ENCODE data around the gene SEZ6L2.
"Not testable (repeated sequence)": the region's sequence is repeated elsewhere in the genome, so short reads cannot be mapped to it uniquely, and the experiment has no call there.

The SEZ6L2 gene

GRCh38 chr16:29836623-29837022, 62.7 kb downstream of the SEZ6L2 start:
- H4K5ac ChIP-seq (ENCODE audit: low read length), result no peak overlapping the region
- no peak overlapping the region for H3K18ac ChIP-seq (ENCODE audit: low read length)
- H2BK5ac ChIP-seq (ENCODE audit: low read length), result no peak overlapping the region
- no peak overlapping the region for H3K27ac ChIP-seq (ENCODE audit: low read depth, low read length)
- H2BK120ac ChIP-seq (ENCODE audit: low read depth, low read length), result no peak overlapping the region
- H3K4me3 ChIP-seq (ENCODE audit: low read length), result no peak overlapping the region
- H3K4me2 ChIP-seq (ENCODE audit: low read length), result no peak overlapping the region
- H3K56ac ChIP-seq (ENCODE audit: low read length), result peak overlapping the region; percentile 34
- H2AK5ac ChIP-seq (ENCODE audit: low read length), result no peak overlapping the region
- H3K27me3 ChIP-seq (ENCODE audit: insufficient read depth, low read length, poor library complexity), result no peaks in the 10 kb centered on the region
- no peak overlapping the region for H4K8ac ChIP-seq (ENCODE audit: low read depth, low read length)
- no peak overlapping the region for H3K9ac ChIP-seq (ENCODE audit: low read length)
- no peak overlapping the region for H2BK15ac ChIP-seq (replicated peaks; ENCODE audit: low read depth)
- H3K4ac ChIP-seq (ENCODE audit: low read depth, low read length), result no peak overlapping the region
- no peaks in the 10 kb centered on the region for H3K4me1 ChIP-seq (ENCODE audit: control insufficient read depth, low read depth, low read length)
- H3K36me3 ChIP-seq (ENCODE audit: control insufficient read depth, insufficient read depth, low read length), result no peaks in the 10 kb centered on the region
- no peak for DNase-seq
- WGBS (ENCODE audit: extremely low coverage, insufficient coverage, low lambda C conversion rate), result no CpG with 5 or more reads among the region's 15 CpGs
- no peak overlapping the region for H3K23ac ChIP-seq (ENCODE audit: low read length)
- H3K79me1 ChIP-seq (ENCODE audit: low read length), result no peaks in the 10 kb centered on the region
- H3K79me2 ChIP-seq (ENCODE audit: control insufficient read depth, insufficient read depth, low read length), result no peaks in the 10 kb centered on the region

- no peak overlapping the region for H4K5ac ChIP-seq (ENCODE audit: low read length)
- no peak overlapping the region for H2BK5ac ChIP-seq (ENCODE audit: low read length)
- no peak for DNase-seq
- H3K79me1 ChIP-seq (ENCODE audit: low read length), result no peaks in the 10 kb centered on the region
- no peak overlapping the region for H3K18ac ChIP-seq (ENCODE audit: low read length)
- H2BK15ac ChIP-seq (replicated peaks; ENCODE audit: low read depth), result no peak overlapping the region
- H3K27me3 ChIP-seq (ENCODE audit: insufficient read depth, low read length, poor library complexity), result no peaks in the 10 kb centered on the region
- WGBS (ENCODE audit: extremely low coverage, insufficient coverage, low lambda C conversion rate), result no CpG with 5 or more reads among the region's 7 CpGs
- no peak overlapping the region for H3K9ac ChIP-seq (ENCODE audit: low read length)
- no peak overlapping the region for H3K4me2 ChIP-seq (ENCODE audit: low read length)
- no peak overlapping the region for H4K8ac ChIP-seq (ENCODE audit: low read depth, low read length)
- H3K23ac ChIP-seq (ENCODE audit: low read length), result no peak overlapping the region
- no peak overlapping the region for H3K27ac ChIP-seq (ENCODE audit: low read depth, low read length)
- no peak overlapping the region for H2BK120ac ChIP-seq (ENCODE audit: low read depth, low read length)
- H3K79me2 ChIP-seq (ENCODE audit: control insufficient read depth, insufficient read depth, low read length), result no peaks in the 10 kb centered on the region
- H3K56ac ChIP-seq (ENCODE audit: low read length), result no peak overlapping the region
- H3K4me3 ChIP-seq (ENCODE audit: low read length), result no peak overlapping the region
- H3K36me3 ChIP-seq (ENCODE audit: control insufficient read depth, insufficient read depth, low read length), result no peaks in the 10 kb centered on the region
- H3K4ac ChIP-seq (ENCODE audit: low read depth, low read length), result no peak overlapping the region
- no peak overlapping the region for H2AK5ac ChIP-seq (ENCODE audit: low read length)
- H3K4me1 ChIP-seq (ENCODE audit: control insufficient read depth, low read depth, low read length), result no peaks in the 10 kb centered on the region
Observed at GRCh38 chr16:29835926-29836325, 63.4 kb downstream of the SEZ6L2 start.

- H3K4me1 ChIP-seq (ENCODE audit: control insufficient read depth, low read depth, low read length), result no peaks in the 10 kb centered on the region
- H3K56ac ChIP-seq (ENCODE audit: low read length), result no peak overlapping the region
- H3K27ac ChIP-seq (ENCODE audit: low read depth, low read length), result no peak overlapping the region
- no peak for DNase-seq
- no peak overlapping the region for H2BK120ac ChIP-seq (ENCODE audit: low read depth, low read length)
- no peak overlapping the region for H4K8ac ChIP-seq (ENCODE audit: low read depth, low read length)
- H3K79me2 ChIP-seq (ENCODE audit: control insufficient read depth, insufficient read depth, low read length), result no peaks in the 10 kb centered on the region
- no CpG with 5 or more reads among the region's 5 CpGs for WGBS (ENCODE audit: extremely low coverage, insufficient coverage, low lambda C conversion rate)
- H3K9ac ChIP-seq (ENCODE audit: low read length), result no peak overlapping the region
- no peak overlapping the region for H4K5ac ChIP-seq (ENCODE audit: low read length)
- no peak overlapping the region for H3K4ac ChIP-seq (ENCODE audit: low read depth, low read length)
- H3K79me1 ChIP-seq (ENCODE audit: low read length), result no peaks in the 10 kb centered on the region
- H2BK15ac ChIP-seq (replicated peaks; ENCODE audit: low read depth), result no peak overlapping the region
- no peaks in the 10 kb centered on the region for H3K36me3 ChIP-seq (ENCODE audit: control insufficient read depth, insufficient read depth, low read length)
- no peak overlapping the region for H3K18ac ChIP-seq (ENCODE audit: low read length)
- no peaks in the 10 kb centered on the region for H3K27me3 ChIP-seq (ENCODE audit: insufficient read depth, low read length, poor library complexity)
- no peak overlapping the region for H3K4me2 ChIP-seq (ENCODE audit: low read length)
- H3K4me3 ChIP-seq (ENCODE audit: low read length), result no peak overlapping the region
- no peak overlapping the region for H2BK5ac ChIP-seq (ENCODE audit: low read length)
- no peak overlapping the region for H2AK5ac ChIP-seq (ENCODE audit: low read length)
- H3K23ac ChIP-seq (ENCODE audit: low read length), result no peak overlapping the region
Observed at GRCh38 chr16:29834079-29834478, 65.3 kb downstream of the SEZ6L2 start.

- H3K79me1 ChIP-seq (ENCODE audit: low read length); H2BK5ac ChIP-seq (ENCODE audit: low read length); H3K4ac ChIP-seq (ENCODE audit: low read depth, low read length); H3K56ac ChIP-seq (ENCODE audit: low read length); H3K4me1 ChIP-seq (ENCODE audit: control insufficient read depth, low read depth, low read length); H3K36me3 ChIP-seq (ENCODE audit: control insufficient read depth, insufficient read depth, low read length); H2BK15ac ChIP-seq (replicated peaks; ENCODE audit: low read depth); H3K4me2 ChIP-seq (ENCODE audit: low read length); DNase-seq; H3K23ac ChIP-seq (ENCODE audit: low read length); H2AK5ac ChIP-seq (ENCODE audit: low read length); H3K27me3 ChIP-seq (ENCODE audit: insufficient read depth, low read length, poor library complexity); H2BK120ac ChIP-seq (ENCODE audit: low read depth, low read length); H4K8ac ChIP-seq (ENCODE audit: low read depth, low read length); H3K79me2 ChIP-seq (ENCODE audit: control insufficient read depth, insufficient read depth, low read length); H3K4me3 ChIP-seq (ENCODE audit: low read length); H4K5ac ChIP-seq (ENCODE audit: low read length); H3K18ac ChIP-seq (ENCODE audit: low read length); H3K9ac ChIP-seq (ENCODE audit: low read length); H3K27ac ChIP-seq (ENCODE audit: low read depth, low read length): not testable (repeated sequence)
- no CpG with 5 or more reads among the region's 4 CpGs for WGBS (ENCODE audit: extremely low coverage, insufficient coverage, low lambda C conversion rate)
Observed at GRCh38 chr16:29833219-29833618, 66.1 kb downstream of the SEZ6L2 start.

- Histone ChIP-seq H3K23ac (ENCODE audit: low read length) (no peak overlapping the region), H3K4me3 (ENCODE audit: low read length) (no peak overlapping the region)
- no CpG with 5 or more reads among the region's 2 CpGs for WGBS (ENCODE audit: extremely low coverage, insufficient coverage, low lambda C conversion rate)
Observed at GRCh38 chr16:29831490-29831889, 67.9 kb downstream of the SEZ6L2 start.

GRCh38 chr16:29830774-29831173, 68.6 kb downstream of the SEZ6L2 start:
- Histone ChIP-seq H3K36me3 (ENCODE audit: control insufficient read depth, insufficient read depth, low read length) (no peaks in the 10 kb centered on the region), H3K27ac (ENCODE audit: low read depth, low read length) (no peak overlapping the region), H3K4me2 (ENCODE audit: low read length) (no peak overlapping the region), H2AK5ac (ENCODE audit: low read length) (no peak overlapping the region), H3K4ac (ENCODE audit: low read depth, low read length) (no peak overlapping the region), H4K8ac (ENCODE audit: low read depth, low read length) (no peak overlapping the region), H3K79me2 (ENCODE audit: control insufficient read depth, insufficient read depth, low read length) (no peaks in the 10 kb centered on the region), H2BK120ac (ENCODE audit: low read depth, low read length) (no peak overlapping the region), H3K27me3 (ENCODE audit: insufficient read depth, low read length, poor library complexity) (no peaks in the 10 kb centered on the region), H3K18ac (ENCODE audit: low read length) (no peak overlapping the region), H3K4me3 (ENCODE audit: low read length) (no peak overlapping the region), H3K56ac (ENCODE audit: low read length) (no peak overlapping the region), H3K23ac (ENCODE audit: low read length) (no peak overlapping the region), H2BK15ac (replicated peaks; ENCODE audit: low read depth) (no peak overlapping the region), H3K79me1 (ENCODE audit: low read length) (no peaks in the 10 kb centered on the region), H4K5ac (ENCODE audit: low read length) (no peak overlapping the region), H2BK5ac (ENCODE audit: low read length) (no peak overlapping the region), H3K4me1 (ENCODE audit: control insufficient read depth, low read depth, low read length) (no peaks in the 10 kb centered on the region), H3K9ac (ENCODE audit: low read length) (no peak overlapping the region)
- DNase-seq, result no peak
- WGBS (ENCODE audit: extremely low coverage, insufficient coverage, low lambda C conversion rate), result no CpG with 5 or more reads among the region's 11 CpGs

More at GRCh38 chr16:29831490-29831889, 67.9 kb downstream of the SEZ6L2 start:
- no peak overlapping the region for H3K56ac ChIP-seq (ENCODE audit: low read length)
- H3K27ac ChIP-seq (ENCODE audit: low read depth, low read length), result no peak overlapping the region
- H3K79me2 ChIP-seq (ENCODE audit: control insufficient read depth, insufficient read depth, low read length), result no peaks in the 10 kb centered on the region
- H3K36me3 ChIP-seq (ENCODE audit: control insufficient read depth, insufficient read depth, low read length), result no peaks in the 10 kb centered on the region
- no peaks in the 10 kb centered on the region for H3K27me3 ChIP-seq (ENCODE audit: insufficient read depth, low read length, poor library complexity)
- no peaks in the 10 kb centered on the region for H3K4me1 ChIP-seq (ENCODE audit: control insufficient read depth, low read depth, low read length)
- H2AK5ac ChIP-seq (ENCODE audit: low read length), result no peak overlapping the region
- no peaks in the 10 kb centered on the region for H3K79me1 ChIP-seq (ENCODE audit: low read length)
- no peak overlapping the region for H3K4me2 ChIP-seq (ENCODE audit: low read length)
- no peak overlapping the region for H3K4ac ChIP-seq (ENCODE audit: low read depth, low read length)
- no peak for DNase-seq
- H4K8ac ChIP-seq (ENCODE audit: low read depth, low read length), result no peak overlapping the region
- no peak overlapping the region for H2BK120ac ChIP-seq (ENCODE audit: low read depth, low read length)
- no peak overlapping the region for H4K5ac ChIP-seq (ENCODE audit: low read length)
- no peak overlapping the region for H3K18ac ChIP-seq (ENCODE audit: low read length)
- H2BK15ac ChIP-seq (replicated peaks; ENCODE audit: low read depth), result no peak overlapping the region
- no peak overlapping the region for H2BK5ac ChIP-seq (ENCODE audit: low read length)
- H3K9ac ChIP-seq (ENCODE audit: low read length), result no peak overlapping the region
